Skin of body (tissue), 2 donors: ENCODE measurements around the gene RFTN1. TPM values are rescaled to one million over a fixed set of nuclear protein-coding genes. Genes with fewer than 3 reads are reported as not detected.

Experiments
- DNase-seq: peaks from one replicate; lab custom pipeline; 2025; lab: John Stamatoyannopoulos, UW
- total RNA-seq: library from RNA; depleted of rRNA; stranded (reverse); fragments of >200 nt; gene quantifications from one replicate; pipeline ENCODE4 v1.2.3, GENCODE V29; 2014

The RFTN1 gene
- total RNA-seq, 1 donor from 2014 or later = 25.3 TPM

- DNase-seq = no peak
These were observed 25.9 kb downstream of the RFTN1 start for GRCh38 chr3:16487511-16488175.

- no peak for DNase-seq
These were observed 26.5 kb downstream of the RFTN1 start for GRCh38 chr3:16486951-16487480.

- DNase-seq = no peak
These were observed 27.3 kb downstream of the RFTN1 start for GRCh38 chr3:16486201-16486600.

GRCh38 chr3:16485395-16485992 is 28.0 kb downstream of the RFTN1 start:
- DNase-seq = no peak

GRCh38 chr3:16484984-16485383 is 28.5 kb downstream of the RFTN1 start:
- no peak for DNase-seq

- no peak for DNase-seq
These were observed 29.3 kb downstream of the RFTN1 start for GRCh38 chr3:16484216-16484615.

- no peak for DNase-seq
These were observed 30.5 kb downstream of the RFTN1 start for GRCh38 chr3:16482770-16483531.

GRCh38 chr3:16482194-16482769 is 31.2 kb downstream of the RFTN1 start:
- no peak for DNase-seq

GRCh38 chr3:16481546-16481897 is 32.0 kb downstream of the RFTN1 start:
- no peak for DNase-seq

GRCh38 chr3:16480861-16481545 is 32.5 kb downstream of the RFTN1 start:
- DNase-seq = no peak

- no peak for DNase-seq
These were observed 35.0 kb downstream of the RFTN1 start for GRCh38 chr3:16478516-16478915.

- DNase-seq = peak; percentile 29
These were observed 36.0 kb downstream of the RFTN1 start for GRCh38 chr3:16477521-16477920.

GRCh38 chr3:16477056-16477455 is 36.4 kb downstream of the RFTN1 start:
- no peak for DNase-seq

GRCh38 chr3:16476636-16477035 is 36.9 kb downstream of the RFTN1 start:
- peak; percentile 51 for DNase-seq

GRCh38 chr3:16475766-16476165 is 37.7 kb downstream of the RFTN1 start:
- DNase-seq = no peak

GRCh38 chr3:16474920-16475319 is 38.6 kb downstream of the RFTN1 start:
- no peak for DNase-seq

GRCh38 chr3:16474216-16474615 is 39.3 kb downstream of the RFTN1 start:
- no peak for DNase-seq

- DNase-seq = no peak
These were observed 40.9 kb downstream of the RFTN1 start for GRCh38 chr3:16472593-16472992.

- no peak for DNase-seq
These were observed 41.6 kb downstream of the RFTN1 start for GRCh38 chr3:16471897-16472296.

GRCh38 chr3:16470590-16470989 is 42.9 kb downstream of the RFTN1 start:
- DNase-seq = no peak

GRCh38 chr3:16468336-16469098 is 45.0 kb downstream of the RFTN1 start:
- no peak for DNase-seq
